Liver (tissue), 3 donors: Measurements from ENCODE around the gene FSIP1.

ENCODE experiments used
- FOXA1 ChIP-seq: IDR thresholded peaks from 2 replicates; pipeline ENCODE4 v1.6.1; 2016; ENCODE audit warnings: antibody characterized with exemption
- GABPA ChIP-seq, 2 donors: IDR thresholded peaks in 1 of 2; conservative IDR thresholded peaks in 1 of 2; 2 replicates each; pipeline ENCODE4 v1.6.1; 2016; ENCODE audit warnings: antibody characterized with exemption in 2 of 2, mild to moderate bottlenecking in 1 of 2, moderate library complexity in 1 of 2
- HNF4A ChIP-seq, 2 donors: conservative IDR thresholded peaks; 2 replicates each; pipeline ENCODE4 v1.6.1; 2016; ENCODE audit warnings: antibody characterized with exemption in 2 of 2, mild to moderate bottlenecking in 2 of 2
- RAD21 ChIP-seq, 2 donors: IDR thresholded peaks; 2 replicates each; pipeline ENCODE4 v1.6.1; 2016; ENCODE audit warnings: antibody characterized with exemption in 2 of 2, mild to moderate bottlenecking in 2 of 2
- RXRA ChIP-seq, 2 donors: IDR thresholded peaks; 2 replicates each; pipeline ENCODE4 v1.6.1; 2017 to 2018; ENCODE audit warnings: antibody characterized with exemption in 2 of 2, mild to moderate bottlenecking in 1 of 2
- SP1 ChIP-seq: IDR thresholded peaks from 2 replicates; pipeline ENCODE4 v1.6.1; 2018; ENCODE audit warnings: antibody characterized with exemption, mild to moderate bottlenecking
- TAF1 ChIP-seq: conservative IDR thresholded peaks from 2 replicates; pipeline ENCODE4 v1.6.1; 2016; ENCODE audit warnings: antibody characterized with exemption, mild to moderate bottlenecking
- YY1 ChIP-seq: IDR thresholded peaks from 2 replicates; pipeline ENCODE4 v1.6.1; 2016; ENCODE audit warnings: antibody characterized with exemption, mild to moderate bottlenecking
- TF ChIP-seq, protein P1 (sequence below): fragments of 150-350 bp; IDR thresholded peaks from 2 replicates; pipeline ENCODE4 v1.5.1; 2017; ENCODE audit warnings: improper control_type of control experiment, low read depth, low read length; ENCODE audit not compliant: missing input control
- TF ChIP-seq, protein P2 (sequence below): IDR thresholded peaks from 2 replicates; pipeline ENCODE4 v1.6.1; 2016; ENCODE audit warnings: antibody characterized with exemption
- TF ChIP-seq, protein P3 (sequence below): IDR thresholded peaks from 2 replicates; pipeline ENCODE4 v1.6.1; 2016; ENCODE audit warnings: antibody characterized with exemption
- TF ChIP-seq, protein P4 (sequence below): IDR thresholded peaks from 2 replicates; pipeline ENCODE4 v1.6.1; 2016; ENCODE audit warnings: antibody characterized with exemption, mild to moderate bottlenecking
- TF ChIP-seq, protein P5 (sequence below): IDR thresholded peaks from 2 replicates; pipeline ENCODE4 v1.6.1; 2016; ENCODE audit warnings: antibody characterized with exemption
- donor health status: healthy.
- donor health status: healthy.

DNA sequence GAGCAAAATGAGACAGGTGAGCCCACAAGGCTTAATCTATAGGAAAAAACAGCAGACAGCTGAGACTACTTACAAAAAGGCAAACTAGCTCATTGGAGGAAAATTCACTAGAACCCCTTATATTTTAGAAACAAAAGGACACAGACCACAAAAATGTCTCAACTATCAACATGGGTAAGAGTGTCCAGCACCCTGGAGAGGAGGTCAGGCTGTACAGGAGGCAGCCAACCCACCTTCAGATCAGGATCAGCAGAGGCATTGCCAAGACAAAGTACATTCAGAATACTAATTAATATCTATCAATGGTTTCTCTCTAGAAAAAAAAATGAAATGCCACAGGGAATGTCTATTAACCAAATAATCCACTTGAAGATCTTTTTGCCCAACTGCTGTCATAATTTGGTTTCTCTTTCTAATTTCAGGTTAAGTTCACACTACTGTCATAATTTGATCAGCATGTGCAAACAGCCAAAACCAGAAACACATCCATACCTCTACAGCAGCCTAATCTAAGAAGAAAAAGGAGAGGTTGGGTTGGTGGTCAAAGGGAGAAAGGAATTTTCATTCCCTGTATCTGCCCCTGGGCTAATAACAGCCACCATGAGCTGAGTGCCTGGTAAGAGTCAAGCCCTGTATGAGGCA is 227.8 kb downstream of the FSIP1 start:
- TF ChIP-seq RAD21 (IDR thresholded peaks at IDR 0.05) (no peak), GABPA (IDR thresholded peaks at IDR 0.05 in 1 of 2, conservative IDR thresholded peaks at IDR 0.05 in 1 of 2) (no peak), FOXA1 (no peak), TAF1 (no peak), YY1 (no peak), HNF4A (conservative IDR thresholded peaks at IDR 0.05) (no peak), RXRA (IDR thresholded peaks at IDR 0.05) (no peak), SP1 (no peak)
- TF ChIP-seq, protein P1, sequence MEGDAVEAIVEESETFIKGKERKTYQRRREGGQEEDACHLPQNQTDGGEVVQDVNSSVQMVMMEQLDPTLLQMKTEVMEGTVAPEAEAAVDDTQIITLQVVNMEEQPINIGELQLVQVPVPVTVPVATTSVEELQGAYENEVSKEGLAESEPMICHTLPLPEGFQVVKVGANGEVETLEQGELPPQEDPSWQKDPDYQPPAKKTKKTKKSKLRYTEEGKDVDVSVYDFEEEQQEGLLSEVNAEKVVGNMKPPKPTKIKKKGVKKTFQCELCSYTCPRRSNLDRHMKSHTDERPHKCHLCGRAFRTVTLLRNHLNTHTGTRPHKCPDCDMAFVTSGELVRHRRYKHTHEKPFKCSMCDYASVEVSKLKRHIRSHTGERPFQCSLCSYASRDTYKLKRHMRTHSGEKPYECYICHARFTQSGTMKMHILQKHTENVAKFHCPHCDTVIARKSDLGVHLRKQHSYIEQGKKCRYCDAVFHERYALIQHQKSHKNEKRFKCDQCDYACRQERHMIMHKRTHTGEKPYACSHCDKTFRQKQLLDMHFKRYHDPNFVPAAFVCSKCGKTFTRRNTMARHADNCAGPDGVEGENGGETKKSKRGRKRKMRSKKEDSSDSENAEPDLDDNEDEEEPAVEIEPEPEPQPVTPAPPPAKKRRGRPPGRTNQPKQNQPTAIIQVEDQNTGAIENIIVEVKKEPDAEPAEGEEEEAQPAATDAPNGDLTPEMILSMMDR = no peak
- TF ChIP-seq, protein P2, sequence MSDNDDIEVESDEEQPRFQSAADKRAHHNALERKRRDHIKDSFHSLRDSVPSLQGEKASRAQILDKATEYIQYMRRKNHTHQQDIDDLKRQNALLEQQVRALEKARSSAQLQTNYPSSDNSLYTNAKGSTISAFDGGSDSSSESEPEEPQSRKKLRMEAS = no peak
- TF ChIP-seq, protein P3, sequence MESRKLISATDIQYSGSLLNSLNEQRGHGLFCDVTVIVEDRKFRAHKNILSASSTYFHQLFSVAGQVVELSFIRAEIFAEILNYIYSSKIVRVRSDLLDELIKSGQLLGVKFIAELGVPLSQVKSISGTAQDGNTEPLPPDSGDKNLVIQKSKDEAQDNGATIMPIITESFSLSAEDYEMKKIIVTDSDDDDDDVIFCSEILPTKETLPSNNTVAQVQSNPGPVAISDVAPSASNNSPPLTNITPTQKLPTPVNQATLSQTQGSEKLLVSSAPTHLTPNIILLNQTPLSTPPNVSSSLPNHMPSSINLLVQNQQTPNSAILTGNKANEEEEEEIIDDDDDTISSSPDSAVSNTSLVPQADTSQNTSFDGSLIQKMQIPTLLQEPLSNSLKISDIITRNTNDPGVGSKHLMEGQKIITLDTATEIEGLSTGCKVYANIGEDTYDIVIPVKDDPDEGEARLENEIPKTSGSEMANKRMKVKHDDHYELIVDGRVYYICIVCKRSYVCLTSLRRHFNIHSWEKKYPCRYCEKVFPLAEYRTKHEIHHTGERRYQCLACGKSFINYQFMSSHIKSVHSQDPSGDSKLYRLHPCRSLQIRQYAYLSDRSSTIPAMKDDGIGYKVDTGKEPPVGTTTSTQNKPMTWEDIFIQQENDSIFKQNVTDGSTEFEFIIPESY = no peak
- TF ChIP-seq, protein P4, sequence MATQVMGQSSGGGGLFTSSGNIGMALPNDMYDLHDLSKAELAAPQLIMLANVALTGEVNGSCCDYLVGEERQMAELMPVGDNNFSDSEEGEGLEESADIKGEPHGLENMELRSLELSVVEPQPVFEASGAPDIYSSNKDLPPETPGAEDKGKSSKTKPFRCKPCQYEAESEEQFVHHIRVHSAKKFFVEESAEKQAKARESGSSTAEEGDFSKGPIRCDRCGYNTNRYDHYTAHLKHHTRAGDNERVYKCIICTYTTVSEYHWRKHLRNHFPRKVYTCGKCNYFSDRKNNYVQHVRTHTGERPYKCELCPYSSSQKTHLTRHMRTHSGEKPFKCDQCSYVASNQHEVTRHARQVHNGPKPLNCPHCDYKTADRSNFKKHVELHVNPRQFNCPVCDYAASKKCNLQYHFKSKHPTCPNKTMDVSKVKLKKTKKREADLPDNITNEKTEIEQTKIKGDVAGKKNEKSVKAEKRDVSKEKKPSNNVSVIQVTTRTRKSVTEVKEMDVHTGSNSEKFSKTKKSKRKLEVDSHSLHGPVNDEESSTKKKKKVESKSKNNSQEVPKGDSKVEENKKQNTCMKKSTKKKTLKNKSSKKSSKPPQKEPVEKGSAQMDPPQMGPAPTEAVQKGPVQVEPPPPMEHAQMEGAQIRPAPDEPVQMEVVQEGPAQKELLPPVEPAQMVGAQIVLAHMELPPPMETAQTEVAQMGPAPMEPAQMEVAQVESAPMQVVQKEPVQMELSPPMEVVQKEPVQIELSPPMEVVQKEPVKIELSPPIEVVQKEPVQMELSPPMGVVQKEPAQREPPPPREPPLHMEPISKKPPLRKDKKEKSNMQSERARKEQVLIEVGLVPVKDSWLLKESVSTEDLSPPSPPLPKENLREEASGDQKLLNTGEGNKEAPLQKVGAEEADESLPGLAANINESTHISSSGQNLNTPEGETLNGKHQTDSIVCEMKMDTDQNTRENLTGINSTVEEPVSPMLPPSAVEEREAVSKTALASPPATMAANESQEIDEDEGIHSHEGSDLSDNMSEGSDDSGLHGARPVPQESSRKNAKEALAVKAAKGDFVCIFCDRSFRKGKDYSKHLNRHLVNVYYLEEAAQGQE = no peak
- TF ChIP-seq, protein P5, sequence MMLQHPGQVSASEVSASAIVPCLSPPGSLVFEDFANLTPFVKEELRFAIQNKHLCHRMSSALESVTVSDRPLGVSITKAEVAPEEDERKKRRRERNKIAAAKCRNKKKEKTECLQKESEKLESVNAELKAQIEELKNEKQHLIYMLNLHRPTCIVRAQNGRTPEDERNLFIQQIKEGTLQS = no peak
